H1 (cell line): ENCODE data around the gene RHOU. TPM values are rescaled to one million over a fixed set of nuclear protein-coding genes. Genes with fewer than 3 reads are reported as not detected.

Experiments used
- CTCF ChIA-PET: fragments of 300-600 bp; sonication (Branson Sonifier 250); formaldehyde crosslinking; loops from one replicate; lab custom pipeline; 2021; ENCODE audit not compliant: partially characterized antibody; lab: Charles Lee
- POLR2A ChIA-PET: fragments of 300-600 bp; sonication (Branson Sonifier 250); formaldehyde crosslinking; loops from one replicate; lab custom pipeline; 2021; ENCODE audit warnings: inconsistent platforms; ENCODE audit not compliant: partially characterized antibody; lab: Charles Lee
- DNase-seq, 2 experiments: peaks; one replicate each; pipeline versions ENCODE4 v3.0.0 to v3.0.0-alpha.2; 2010 to 2022; ENCODE audit warnings: low spot score in 2 of 2, low read depth in 1 of 2, mixed read lengths in 1 of 2
- FAIRE-seq: peaks from 2 replicates; lab custom pipeline; 2011; peaks lifted over from hg19 to GRCh38; lab: Jason Lieb, UNC
- H2AFZ ChIP-seq: 2 replicates; pipeline ENCODE4 v1.8.1; 2012; ENCODE audit warnings: low read length, inconsistent platforms
- H2AK5ac ChIP-seq: 2 replicates; pipeline ENCODE4 v1.6.1; 2013; ENCODE audit warnings: low read depth, low read length
- H2BK120ac ChIP-seq: replicated peaks from 2 replicates; pipeline ENCODE3; 2013; ENCODE audit warnings: low read depth, low read length, inconsistent platforms
- H2BK12ac ChIP-seq: 2 replicates; pipeline ENCODE4 v1.6.1; 2013; ENCODE audit warnings: low read depth, low read length
- H2BK15ac ChIP-seq: 2 replicates; pipeline ENCODE4 v1.6.1; 2013; ENCODE audit warnings: low read length
- H2BK20ac ChIP-seq: 2 replicates; pipeline ENCODE4 v1.6.1; 2013; ENCODE audit warnings: low read length
- H2BK5ac ChIP-seq: 2 replicates; pipeline ENCODE4 v1.6.1; 2013; ENCODE audit warnings: low read depth, low read length
- H3K14ac ChIP-seq: 2 replicates; pipeline ENCODE4 v1.6.1; 2013; ENCODE audit warnings: inconsistent platforms; ENCODE audit not compliant: insufficient read length
- H3K18ac ChIP-seq: 2 replicates; pipeline ENCODE4 v1.6.1; 2013; ENCODE audit warnings: low read length; ENCODE audit errors: extremely low read depth
- H3K23ac ChIP-seq: 2 replicates; pipeline ENCODE4 v1.6.1; 2013; ENCODE audit warnings: inconsistent platforms; ENCODE audit not compliant: insufficient read length
- H3K23me2 ChIP-seq: 2 replicates; pipeline ENCODE4 v1.6.1; 2013; ENCODE audit warnings: low read depth, low read length
- H3K27ac ChIP-seq: 2 replicates; pipeline ENCODE4 v1.6.1; 2011; ENCODE audit warnings: low read depth, low read length, inconsistent platforms
- H3K27me3 ChIP-seq, 4 experiments: replicated peaks in 1 of 4; 1 replicate in 1 of 4; 2 replicates in 3 of 4; pipeline versions ENCODE4 v1.6.1 to v1.8.1; 2011 to 2013; ENCODE audit warnings: low read length in 3 of 4, mild to moderate bottlenecking in 3 of 4, inconsistent platforms in 2 of 4, mixed read lengths in 2 of 4, moderate library complexity in 1 of 4; ENCODE audit not compliant: control insufficient read depth in 3 of 4, insufficient read depth in 3 of 4; ENCODE audit errors: extremely low read depth in 1 of 4
- H3K36me3 ChIP-seq, 4 experiments: 2 replicates each; pipeline versions ENCODE4 v1.6.1 to v1.8.1; 2011 to 2013; ENCODE audit warnings: mild to moderate bottlenecking in 4 of 4, low read length in 3 of 4, moderate library complexity in 2 of 4, control low read depth in 1 of 4, inconsistent platforms in 1 of 4; ENCODE audit not compliant: insufficient read depth in 4 of 4, control insufficient read depth in 2 of 4
- H3K4ac ChIP-seq: replicated peaks from 2 replicates; pipeline ENCODE3; 2013; ENCODE audit warnings: low read length, low read depth, mixed read lengths, inconsistent platforms; ENCODE audit not compliant: insufficient read length
- H3K4me1 ChIP-seq, 4 experiments: replicated peaks in 1 of 4; 1 replicate in 1 of 4; 2 replicates in 3 of 4; pipeline versions ENCODE4 v1.6.1 to v1.8.1; 2011 to 2013; ENCODE audit warnings: low read length in 3 of 4, inconsistent platforms in 2 of 4, mixed read lengths in 1 of 4; ENCODE audit not compliant: insufficient read depth in 4 of 4, control insufficient read depth in 3 of 4
- H3K4me2 ChIP-seq, 2 experiments: 2 replicates each; pipeline versions ENCODE4 v1.6.1 to v1.8.1; 2011 to 2013; ENCODE audit warnings: low read depth in 2 of 2, low read length in 2 of 2, control low read depth in 1 of 2, inconsistent platforms in 1 of 2, mild to moderate bottlenecking in 1 of 2; ENCODE audit not compliant: insufficient read depth in 1 of 2
- H3K4me3 ChIP-seq, 4 experiments: fragments of 200-600, 300-600 bp in 1 of 4; sonication (generic), shearing (Covaris generic), sonication (Bioruptor Twin) in 1 of 4; 2 replicates each; pipeline versions ENCODE4 v1.5.1 to v1.8.1; 2011 to 2016; ENCODE audit warnings: low read length in 4 of 4, low read depth in 3 of 4, control low read depth in 2 of 4, inconsistent platforms in 2 of 4, mild to moderate bottlenecking in 2 of 4, mixed read lengths in 1 of 4, moderate library complexity in 1 of 4; ENCODE audit not compliant: insufficient read depth in 2 of 4; ENCODE audit errors: extremely low read depth in 1 of 4
- H3K56ac ChIP-seq: replicated peaks from 2 replicates; pipeline ENCODE3; 2013; ENCODE audit warnings: low read depth, mild to moderate bottlenecking, mixed read lengths, low read length, inconsistent platforms; ENCODE audit not compliant: insufficient read length
- H3K79me1 ChIP-seq: 2 replicates; pipeline ENCODE4 v1.6.1; 2013; ENCODE audit warnings: low read depth, low read length, control low read depth
- H3K79me2 ChIP-seq, 2 experiments: 2 replicates each; pipeline versions ENCODE4 v1.6.1 to v1.8.1; 2012 to 2013; ENCODE audit warnings: low read length in 2 of 2, mild to moderate bottlenecking in 2 of 2, inconsistent platforms in 1 of 2; ENCODE audit not compliant: insufficient read depth in 2 of 2, control insufficient read depth in 1 of 2
- H3K9ac ChIP-seq, 4 experiments: replicated peaks in 1 of 4; 1 replicate in 1 of 4; 2 replicates in 3 of 4; pipeline versions ENCODE4 v1.6.1 to v1.8.1; 2011 to 2013; ENCODE audit warnings: low read depth in 3 of 4, low read length in 3 of 4, control low read depth in 2 of 4, mild to moderate bottlenecking in 2 of 4, moderate library complexity in 2 of 4, inconsistent platforms in 1 of 4; ENCODE audit errors: extremely low read depth in 1 of 4
- H3K9me3 ChIP-seq, 2 experiments: 2 replicates each; pipeline versions ENCODE4 v1.6.1 to v1.8.1; 2012 to 2013; ENCODE audit warnings: mild to moderate bottlenecking in 2 of 2, moderate library complexity in 2 of 2, control low read depth in 1 of 2, inconsistent platforms in 1 of 2, low read depth in 1 of 2, low read length in 1 of 2, mixed read lengths in 1 of 2; ENCODE audit not compliant: insufficient read depth in 2 of 2
- H4K20me1 ChIP-seq, 2 experiments: replicated peaks in 1 of 2; 2 replicates each; pipeline versions ENCODE3 to v1.8.1; 2011 to 2013; ENCODE audit warnings: inconsistent platforms in 2 of 2, low read length in 2 of 2, mild to moderate bottlenecking in 1 of 2; ENCODE audit not compliant: insufficient read depth in 2 of 2, control insufficient read depth in 1 of 2
- H4K5ac ChIP-seq: 2 replicates; pipeline ENCODE4 v1.6.1; 2013; ENCODE audit warnings: low read length, low read depth, mixed read lengths, inconsistent platforms; ENCODE audit not compliant: insufficient read length
- H4K8ac ChIP-seq: 2 replicates; pipeline ENCODE4 v1.8.0; 2013; ENCODE audit warnings: mild to moderate bottlenecking, moderate library complexity, low read length, inconsistent platforms; ENCODE audit not compliant: insufficient read depth; ENCODE audit errors: extremely low read depth
- H4K91ac ChIP-seq: replicated peaks from 2 replicates; pipeline ENCODE3; 2013; ENCODE audit warnings: low read length, mixed read lengths, inconsistent platforms; ENCODE audit not compliant: insufficient read length
- ASH2L ChIP-seq: fragments of 200-600, 300-600 bp; sonication (generic); IDR thresholded peaks from one replicate; pipeline ENCODE4 v1.7.1; 2017; ENCODE audit warnings: low read length
- CEBPB ChIP-seq: IDR thresholded peaks from 2 replicates; pipeline ENCODE4 v1.6.1; 2012; ENCODE audit warnings: low read depth, low read length
- CHD1 ChIP-seq: IDR thresholded peaks from 2 replicates; pipeline ENCODE4 v1.6.1; 2012; ENCODE audit warnings: low read depth, low read length, improper control_type of control experiment
- CREB1 ChIP-seq: IDR thresholded peaks from 2 replicates; pipeline ENCODE4 v1.6.1; 2012; ENCODE audit warnings: inconsistent platforms
- JUND ChIP-seq: IDR thresholded peaks from 2 replicates; pipeline ENCODE4 v1.6.1; 2011; ENCODE audit warnings: mild to moderate bottlenecking, improper control_type of control experiment, low read length
- KDM5A ChIP-seq: fragments of 200-600 bp; IDR thresholded peaks from 2 replicates; pipeline ENCODE4 v1.7.1; 2012; ENCODE audit warnings: mild to moderate bottlenecking, low read length, inconsistent platforms, mixed read lengths
- MAFK ChIP-seq: IDR thresholded peaks from 2 replicates; pipeline ENCODE4 v1.6.1; 2012; ENCODE audit warnings: low read depth, mild to moderate bottlenecking, improper control_type of control experiment, low read length
- NANOG ChIP-seq: IDR thresholded peaks from 2 replicates; pipeline ENCODE4 v1.6.1; 2011; ENCODE audit warnings: low read length, low read depth, mild to moderate bottlenecking, inconsistent platforms; ENCODE audit not compliant: insufficient read depth, poor library complexity, severe bottlenecking
- RAD21 ChIP-seq, 2 experiments: IDR thresholded peaks in 1 of 2; conservative IDR thresholded peaks in 1 of 2; 2 replicates each; pipeline ENCODE4 v1.6.1; 2011; ENCODE audit warnings: low read depth in 2 of 2, low read length in 2 of 2, improper control_type of control experiment in 1 of 2, inconsistent platforms in 1 of 2, mild to moderate bottlenecking in 1 of 2, moderate library complexity in 1 of 2
- SRF ChIP-seq: IDR thresholded peaks from 2 replicates; pipeline ENCODE4 v1.6.1; 2011; ENCODE audit warnings: mild to moderate bottlenecking, low read depth, low read length, moderate library complexity
- SUZ12 ChIP-seq: fragments of 200-600 bp; sonication (generic); IDR thresholded peaks from 2 replicates; pipeline ENCODE4 v1.6.1; 2012; ENCODE audit warnings: mild to moderate bottlenecking, inconsistent platforms, low read length, moderate library complexity, mixed read lengths
- TAF7 ChIP-seq: optimal IDR thresholded peaks from 2 replicates; pipeline ENCODE3; 2011; ENCODE audit warnings: low read depth, mild to moderate bottlenecking, inconsistent platforms, low read length, moderate library complexity, borderline replicate concordance
- ZNF274 ChIP-seq: IDR thresholded peaks from 2 replicates; pipeline ENCODE4 v1.7.0; 2012; ENCODE audit warnings: low read length, borderline replicate concordance; ENCODE audit errors: extremely low read depth
- WGBS, 2 experiments: shearing (Covaris generic) in 1 of 2; methylation state at CpG; one replicate each; pipeline versions ENCODE4 v1.1.6 to v1.1.7; 2013 to 2015; ENCODE audit warnings: low lambda C conversion rate in 2 of 2, mixed read lengths in 2 of 2, inconsistent platforms in 1 of 2, low coverage in 1 of 2, missing lambda C conversion rate in 1 of 2; ENCODE audit not compliant: insufficient replicate concordance in 2 of 2, insufficient coverage in 1 of 2, insufficient read length in 1 of 2; ENCODE audit errors: extremely low coverage in 1 of 2, missing lambda C conversion rate in 1 of 2; 5-methylcytosine and 5-hydroxymethylcytosine counted together
- polyA plus RNA-seq, 7 experiments: library from polyadenylated mRNA; depleted of rRNA in 3 of 7; stranded (reverse) in 5 of 7; unstranded in 2 of 7; fragments of >200 nt in 5 of 7; fragments of 200-250 nt in 2 of 7; gene quantifications; 1 replicate in 5 of 7; 2 replicates in 1 of 7; 4 replicates in 1 of 7; pipeline versions ENCODE4 v1.2.1 to v1.2.3, GENCODE V29; 2011 to 2013; ENCODE audit warnings: missing spikeins in 2 of 7, mixed read lengths in 2 of 7
- total RNA-seq: library from RNA; stranded (reverse); fragmentation: NEBNext Ultra II Directional; extraction: Animal tissue kit (Norgen Biotek cat#: 25700); gene quantifications from 2 replicates; pipeline ENCODE4 v1.2.1, GENCODE V29; 2021

RHOU gene
- total and polyA plus RNA-seq, 2 of the 8 experiments (the other 6 are each of a cell fraction or from before 2014, with no cell fraction given): 3.0 to 3.4 TPM

- peak overlapping the region; percentile 99 for H3K56ac ChIP-seq
- peaks cover 0 to 12% of the 10 kb centered on the region in 2 experiments for H4K20me1 ChIP-seq
- no peaks in the 10 kb centered on the region; a peak in 1 of 7 replicates for H3K27me3 ChIP-seq
- H3K14ac ChIP-seq: no peak overlapping the region
- H2BK15ac ChIP-seq: 0 out of 2 replicates have a peak overlapping the region, but pooled peaks have one; percentile 66
- peak overlapping the region; percentile 92 for H4K91ac ChIP-seq
- DNase-seq (no peak), FAIRE-seq (no peak)
- H2BK5ac ChIP-seq: no peak overlapping the region; the same call in 1 of the 2 replicates
- 95% methylated on average over 5 of the region's 5 CpGs; no CpG with 5 or more reads in 1 of the 2 experiments for WGBS, 2 experiments
- H4K5ac ChIP-seq: no peak overlapping the region
- no peak overlapping the region for H4K8ac ChIP-seq
- H2BK20ac ChIP-seq: peak overlapping the region; percentile 1; the same call in 1 of the 2 replicates
- H2BK120ac ChIP-seq: no peak overlapping the region
- H2AK5ac ChIP-seq: peak overlapping the region; percentile 68; the same call in 1 of the 2 replicates
- no peak overlapping the region for H2AFZ ChIP-seq
- peak overlapping the region; percentile 72 for H3K4ac ChIP-seq
- peaks cover 12% of the 10 kb centered on the region; the same call in 1 of the 2 replicates for H3K23me2 ChIP-seq
- no peaks in the 10 kb centered on the region for H3K36me3 ChIP-seq
- POLR2A ChIA-PET: no interaction called here
- CTCF ChIA-PET: interaction anchor here (0.7 to 1.1 kb wide), 2 partner anchors 11 to 48 kb away, joined by 3 to 4 read pairs; partner anchors contain the start of gene RHOU
- no peaks in the 10 kb centered on the region for H3K9me3 ChIP-seq
- H3K4me2 ChIP-seq: no peak overlapping the region
- H3K79me2 ChIP-seq: no peaks in the 10 kb centered on the region
- no peak overlapping the region for H3K18ac ChIP-seq
- H2BK12ac ChIP-seq: 0 out of 2 replicates have a peak overlapping the region, but pooled peaks have one; percentile 61
- no peaks in the 10 kb centered on the region for H3K4me1 ChIP-seq
- peaks cover 6% of the 10 kb centered on the region; the same call in 1 of the 2 replicates for H3K79me1 ChIP-seq
- no peak overlapping the region for H3K9ac ChIP-seq
- no peak overlapping the region for H3K27ac ChIP-seq
- H3K23ac ChIP-seq: no peak overlapping the region
- no peak overlapping the region for H3K4me3 ChIP-seq
- no peak for TF ChIP-seq MAFK
- TF ChIP-seq CHD1: no peak
- TF ChIP-seq RAD21 (IDR thresholded peaks at IDR 0.05 in 1 of 2, conservative IDR thresholded peaks at IDR 0.05 in 1 of 2; ENCODE audit: low read depth in 2 of 2, low read length in 2 of 2): no peak
- no peak for TF ChIP-seq ASH2L
- no peak for TF ChIP-seq CEBPB
- no peak for TF ChIP-seq SUZ12
- no peak for TF ChIP-seq CREB1
- no peak for TF ChIP-seq TAF7
- no peak for TF ChIP-seq SRF
- TF ChIP-seq ZNF274: no peak
- TF ChIP-seq KDM5A: no peak
- TF ChIP-seq JUND: no peak
- TF ChIP-seq NANOG: no peak
These were observed 47.6 kb downstream of the RHOU start for GRCh38 chr1:228782662-228783417.
